Activated B cell treated with CpG ODN at 0.5 μM for 24 hours (primary cell): ENCODE measurements around the gene NDUFAF2. TPM values are rescaled to one million over a fixed set of nuclear protein-coding genes. Genes with fewer than 3 reads are reported as not detected.

Experiments used
- ATAC-seq: fragments of 200-7000 bp; cut with Tn5 transposase; one replicate; pipeline ENCODE4 v1.10.0; 2021; ENCODE audit warnings: low read depth, mild to moderate bottlenecking, moderate library complexity
- CTCF ChIA-PET: fragments of 350-600 bp; sonication (Branson Sonifier 250); formaldehyde crosslinking; loops from one replicate; lab custom pipeline; 2021; ENCODE audit warnings: antibody characterized with exemption; lab: Charles Lee
- POLR2A ChIA-PET: fragments of 350-600 bp; sonication (Branson Sonifier 250); formaldehyde crosslinking; loops from one replicate; lab custom pipeline; 2021; ENCODE audit warnings: antibody characterized with exemption; lab: Charles Lee
- DNase-seq: peaks from one replicate; pipeline ENCODE4 v3.0.0; 2022
- H3K27ac Mint-ChIP-seq: one replicate; pipeline ENCODE4 v1.8.0; 2020; ENCODE audit warnings: mixed read lengths
- H3K27me3 Mint-ChIP-seq: one replicate; pipeline ENCODE4 v1.8.0; 2021; ENCODE audit warnings: mixed read lengths
- H3K36me3 Mint-ChIP-seq: one replicate; pipeline ENCODE4 v1.8.0; 2021; ENCODE audit warnings: low read depth, mixed read lengths
- H3K4me1 Mint-ChIP-seq: one replicate; pipeline ENCODE4 v1.8.0; 2021; ENCODE audit warnings: mixed read lengths
- H3K4me3 Mint-ChIP-seq: one replicate; pipeline ENCODE4 v1.8.0; 2020; ENCODE audit warnings: mild to moderate bottlenecking, mixed read lengths
- H3K9me3 Mint-ChIP-seq: one replicate; pipeline ENCODE4 v1.8.0; 2020; ENCODE audit warnings: mixed read lengths
- CTCF ChIP-seq: fragments of 200-600 bp; IDR thresholded peaks from one replicate; pipeline ENCODE4 v1.8.0; 2022; ENCODE audit warnings: antibody characterized with exemption, mild to moderate bottlenecking
- intact Hi-C: fragments of 100-400 bp; cut with micrococcal nuclease; formaldehyde crosslinking; loops from one replicate; pipeline ENCODE4 v1.15.1; 2024
- total RNA-seq: library from RNA; stranded (reverse); gene quantifications from 2 replicates; pipeline ENCODE4 v1.2.3, GENCODE V29; 2022

Gene NDUFAF2
- total RNA-seq, 1 donor from 2014 or later = 13.1 TPM

GRCh38 chr5:61139094-61139873 lies 194.3 kb downstream of the NDUFAF2 start:
- DNase-seq (no peak), ATAC-seq (no peak)
- Mint-ChIP-seq H3K9me3 (no peaks in the 10 kb centered on the region), H3K4me3 (no peak overlapping the region), H3K27ac (no peak overlapping the region), H3K27me3 (no peaks in the 10 kb centered on the region), H3K36me3 (no peaks in the 10 kb centered on the region), H3K4me1 (no peaks in the 10 kb centered on the region)
- intact Hi-C loops = no loop called here
- CTCF ChIA-PET = interaction anchor here (1.1 kb wide), 1 partner anchor 27 kb away, joined by 3 read pairs; no protein-coding TSS in a partner anchor
- POLR2A ChIA-PET = no interaction called here
- TF ChIP-seq CTCF = no peak

GRCh38 chr5:61139931-61140330 lies 194.9 kb downstream of the NDUFAF2 start:
- POLR2A ChIA-PET = no interaction called here
- no peaks in the 10 kb centered on the region for H3K9me3 Mint-ChIP-seq
- no peak overlapping the region for H3K4me3 Mint-ChIP-seq
- no peaks in the 10 kb centered on the region for H3K36me3 Mint-ChIP-seq
- ATAC-seq = no peak
- DNase-seq = no peak
- H3K27me3 Mint-ChIP-seq = no peaks in the 10 kb centered on the region
- CTCF ChIA-PET = no interaction called here
- no peak for TF ChIP-seq CTCF
- H3K4me1 Mint-ChIP-seq = no peaks in the 10 kb centered on the region
- intact Hi-C loops = no loop called here
- H3K27ac Mint-ChIP-seq = no peak overlapping the region

DNA sequence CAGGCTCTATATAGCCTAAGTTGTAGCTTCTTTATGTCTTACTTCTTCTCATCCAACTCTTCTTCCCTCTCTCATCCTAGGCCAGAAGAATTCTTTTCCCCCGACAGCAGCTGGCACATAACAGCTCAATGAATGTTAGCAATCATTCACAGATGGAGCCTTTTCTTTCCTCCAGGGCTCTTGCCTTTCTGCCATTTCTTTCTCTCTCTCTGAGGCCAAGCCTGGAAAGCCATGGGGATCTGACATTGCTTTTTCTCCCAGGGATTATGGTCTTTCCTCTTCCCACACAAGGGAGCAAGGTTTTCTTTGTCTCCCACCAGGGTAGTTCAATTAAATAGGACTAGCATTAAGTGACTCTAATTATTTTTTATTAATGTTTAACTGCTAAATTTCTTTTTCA lies 196.8 kb downstream of the NDUFAF2 start:
- intact Hi-C loops = no loop called here
- DNase-seq (no peak), ATAC-seq (no peak)
- TF ChIP-seq CTCF = no peak
- Mint-ChIP-seq H3K27ac (no peak overlapping the region), H3K4me1 (no peaks in the 10 kb centered on the region), H3K4me3 (no peak overlapping the region), H3K36me3 (no peaks in the 10 kb centered on the region), H3K9me3 (peaks cover 3% of the 10 kb centered on the region), H3K27me3 (no peaks in the 10 kb centered on the region)
- ChIA-PET CTCF (no interaction called here), POLR2A (no interaction called here)

GRCh38 chr5:61142391-61142790 lies 197.4 kb downstream of the NDUFAF2 start:
- no peaks in the 10 kb centered on the region for H3K4me1 Mint-ChIP-seq
- POLR2A ChIA-PET = no interaction called here
- ATAC-seq = no peak
- no peak for TF ChIP-seq CTCF
- DNase-seq = no peak
- H3K27me3 Mint-ChIP-seq = no peaks in the 10 kb centered on the region
- H3K9me3 Mint-ChIP-seq = peaks cover 3% of the 10 kb centered on the region
- no peak overlapping the region for H3K27ac Mint-ChIP-seq
- CTCF ChIA-PET = no interaction called here
- H3K4me3 Mint-ChIP-seq = no peak overlapping the region
- intact Hi-C loops = no loop called here
- no peaks in the 10 kb centered on the region for H3K36me3 Mint-ChIP-seq

- ChIA-PET CTCF (no interaction called here), POLR2A (no interaction called here)
- Mint-ChIP-seq H3K27ac (no peak overlapping the region), H3K4me1 (no peaks in the 10 kb centered on the region), H3K4me3 (no peak overlapping the region), H3K36me3 (no peaks in the 10 kb centered on the region), H3K27me3 (no peaks in the 10 kb centered on the region), H3K9me3 (peaks cover 3% of the 10 kb centered on the region)
- ATAC-seq (no peak), DNase-seq (no peak)
- no peak for TF ChIP-seq CTCF
- intact Hi-C loops = no loop called here
These were observed 197.8 kb downstream of the NDUFAF2 start for GRCh38 chr5:61142811-61143210.
